Fibroblast of pulmonary artery (primary cell): Measurements from ENCODE around the gene PCDHGB6.
A peak's percentile ranks its signal among the peaks of the same experiment; 100 is the strongest.
"Not testable (repeated sequence)": the region's sequence is repeated elsewhere in the genome, so short reads cannot be mapped to it uniquely, and the experiment has no call there.

Experiments used
- DNase-seq: peaks from one replicate; pipeline ENCODE4 v3.0.0-alpha.2; 2010; ENCODE audit warnings: low read depth
- H3K4me3 ChIP-seq: replicated peaks from 2 replicates; pipeline ENCODE4 v1.5.1; 2011; ENCODE audit warnings: low read depth, mild to moderate bottlenecking, control low read depth, low read length, moderate library complexity
- CTCF ChIP-seq: IDR thresholded peaks from 2 replicates; pipeline ENCODE4 v1.5.1; 2011; ENCODE audit warnings: mild to moderate bottlenecking, control low read depth, low read length, inconsistent platforms; ENCODE audit errors: missing control alignments

The PCDHGB6 gene

GRCh38 chr5:141369994-141370848 lies 37.6 kb upstream of the PCDHGB6 start, which contains the start of gene PCDHGB3:
Gene PCDHGB3, plus strand, starts transcription at chr5:141370242. Its CDS starts 153 bp downstream, at chr5:141370395.
- peak; percentile 77 for DNase-seq
- TF ChIP-seq CTCF, result peak; percentile 55
- peak within 1 kb of the TSS; percentile 48 for H3K4me3 ChIP-seq

GRCh38 chr5:141371572-141372475 lies 36.0 kb upstream of the PCDHGB6 start:
- H3K4me3 ChIP-seq, result no peak overlapping the region
- no peak for DNase-seq
- no peak for TF ChIP-seq CTCF

- peak; percentile 66 for TF ChIP-seq CTCF
- peak within 1 kb of the TSS; percentile 57 for H3K4me3 ChIP-seq
- peak; percentile 73 for DNase-seq
Observed at GRCh38 chr5:141373673-141374317, 34.0 kb upstream of the PCDHGB6 start, which contains the start of gene PCDHGA6. Gene PCDHGA6, plus strand, starts transcription at chr5:141373891. Its CDS starts 193 bp downstream, at chr5:141374084.

GRCh38 chr5:141374627-141375026 lies 33.2 kb upstream of the PCDHGB6 start:
- no peak for DNase-seq
- H3K4me3 ChIP-seq, result peak overlapping the region; percentile 57
- TF ChIP-seq CTCF, result no peak

- DNase-seq, H3K4me3 ChIP-seq: not testable (repeated sequence)
Observed at GRCh38 chr5:141375444-141376155, 32.2 kb upstream of the PCDHGB6 start.

GRCh38 chr5:141382469-141383294 lies 25.1 kb upstream of the PCDHGB6 start, which contains the start of gene PCDHGA7:
Gene PCDHGA7, plus strand, starts transcription at chr5:141382742. Its CDS starts 158 bp downstream, at chr5:141382900.
- peak within 1 kb of the TSS; percentile 57 for H3K4me3 ChIP-seq

More at GRCh38 chr5:141382469-141383294, 25.1 kb upstream of the PCDHGB6 start, which contains the start of gene PCDHGA7:
- DNase-seq, result peak; percentile 70
- TF ChIP-seq CTCF, result peak; percentile 64
